ENCODE measurements around the gene KSR2. TPM values are rescaled to one million over a fixed set of nuclear protein-coding genes. Genes with fewer than 3 reads are reported as not detected.

KSR2 gene
- total RNA-seq, 1 experiment from 2014 or later: 2.0 TPM

DNA sequence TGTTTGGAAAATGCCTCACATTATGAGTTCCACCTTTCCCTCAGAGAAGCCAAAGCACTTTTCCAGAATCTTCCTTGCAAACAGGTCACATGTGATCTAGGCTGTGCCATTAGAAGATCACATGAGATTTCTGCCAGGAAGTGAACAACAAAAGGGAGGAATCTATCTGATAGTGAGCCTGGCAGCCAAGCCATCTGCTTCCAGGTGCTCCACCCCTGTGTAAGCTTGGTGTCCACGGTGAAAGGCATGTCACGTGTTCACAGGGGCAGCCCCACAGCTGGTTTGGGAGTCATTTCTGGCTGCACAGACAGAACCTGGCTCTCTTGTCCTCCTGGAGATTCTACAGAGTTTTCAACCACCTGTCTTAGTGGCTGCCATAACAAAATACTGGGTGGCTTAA lies 3.5 kb upstream of the KSR2 start:
- BruUV-seq (replicated peaks): no TSS peak
- Histone ChIP-seq H3K9me2 (ENCODE audit: insufficient read depth) (no peaks in the 10 kb centered on the region), H3K4me3 (no peak overlapping the region), H3K9me3 (ENCODE audit: insufficient read depth, low read depth) (0 out of 2 replicates have a peak, but pooled peaks cover 8% of the 10 kb centered on the region), H3K4me2 (no peak overlapping the region), H3K27ac (no peak overlapping the region), H3F3A (ENCODE audit: insufficient read depth, low read depth) (peaks cover 6% of the 10 kb centered on the region; the same call in 1 of the 2 replicates), H4K20me1 (ENCODE audit: insufficient read depth) (no peaks in the 10 kb centered on the region), H3K79me2 (ENCODE audit: low read depth) (no peaks in the 10 kb centered on the region), H3K27me3 (ENCODE audit: insufficient read depth, low read depth) (no peaks in the 10 kb centered on the region), H3K4me1 (replicated peaks; ENCODE audit: insufficient read depth) (peaks cover 9% of the 10 kb centered on the region; the same call in 1 of the 2 replicates), H2AFZ (no peak overlapping the region), H3K36me3 (ENCODE audit: low read depth) (no peaks in the 10 kb centered on the region)
- DNase-seq: no peak
- intact Hi-C loops (cut with micrococcal nuclease; ENCODE audit: unreplicated experiment): no loop called here
- POLR2A ChIA-PET (ENCODE audit: unreplicated experiment): no interaction called here
- TF ChIP-seq, protein P1, sequence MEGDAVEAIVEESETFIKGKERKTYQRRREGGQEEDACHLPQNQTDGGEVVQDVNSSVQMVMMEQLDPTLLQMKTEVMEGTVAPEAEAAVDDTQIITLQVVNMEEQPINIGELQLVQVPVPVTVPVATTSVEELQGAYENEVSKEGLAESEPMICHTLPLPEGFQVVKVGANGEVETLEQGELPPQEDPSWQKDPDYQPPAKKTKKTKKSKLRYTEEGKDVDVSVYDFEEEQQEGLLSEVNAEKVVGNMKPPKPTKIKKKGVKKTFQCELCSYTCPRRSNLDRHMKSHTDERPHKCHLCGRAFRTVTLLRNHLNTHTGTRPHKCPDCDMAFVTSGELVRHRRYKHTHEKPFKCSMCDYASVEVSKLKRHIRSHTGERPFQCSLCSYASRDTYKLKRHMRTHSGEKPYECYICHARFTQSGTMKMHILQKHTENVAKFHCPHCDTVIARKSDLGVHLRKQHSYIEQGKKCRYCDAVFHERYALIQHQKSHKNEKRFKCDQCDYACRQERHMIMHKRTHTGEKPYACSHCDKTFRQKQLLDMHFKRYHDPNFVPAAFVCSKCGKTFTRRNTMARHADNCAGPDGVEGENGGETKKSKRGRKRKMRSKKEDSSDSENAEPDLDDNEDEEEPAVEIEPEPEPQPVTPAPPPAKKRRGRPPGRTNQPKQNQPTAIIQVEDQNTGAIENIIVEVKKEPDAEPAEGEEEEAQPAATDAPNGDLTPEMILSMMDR (conservative IDR thresholded peaks at IDR 0.05): no peak
- no peak for TF ChIP-seq EZH2 (IDR thresholded peaks at IDR 0.05; ENCODE audit: low read depth)
- CTCF ChIA-PET: no interaction called here

DNA sequence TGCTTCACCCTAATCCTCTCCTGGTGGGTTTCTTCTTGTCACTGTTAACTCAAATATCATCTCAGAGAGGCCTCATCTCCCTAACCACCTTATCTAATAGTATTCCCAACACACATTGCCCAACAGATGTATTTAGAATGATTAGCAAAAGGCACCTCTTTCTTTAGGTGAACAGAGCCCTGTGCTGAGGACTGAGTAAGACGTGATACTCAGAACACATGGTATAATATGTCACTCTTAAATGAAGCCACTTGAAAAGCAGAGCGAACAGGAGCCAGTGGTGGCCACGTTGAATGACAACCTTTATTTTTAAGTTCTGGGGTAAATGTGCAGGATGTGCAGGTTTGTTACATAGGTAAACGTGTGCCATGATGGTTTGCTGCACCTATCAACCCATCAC lies 1.5 kb upstream of the KSR2 start:
- Histone ChIP-seq H3K4me2 (peak overlapping the region; percentile 90), H2AFZ (no peak overlapping the region), H3K4me1 (replicated peaks; ENCODE audit: insufficient read depth) (peaks cover 9% of the 10 kb centered on the region; the same call in 1 of the 2 replicates), H3K27ac (no peak overlapping the region), H3K36me3 (ENCODE audit: low read depth) (no peaks in the 10 kb centered on the region), H3K79me2 (ENCODE audit: low read depth) (no peaks in the 10 kb centered on the region), H3K4me3 (no peak overlapping the region), H4K20me1 (ENCODE audit: insufficient read depth) (no peaks in the 10 kb centered on the region), H3K9me2 (ENCODE audit: insufficient read depth) (no peaks in the 10 kb centered on the region), H3F3A (ENCODE audit: insufficient read depth, low read depth) (peaks cover 6% of the 10 kb centered on the region; the same call in 1 of the 2 replicates), H3K9me3 (ENCODE audit: insufficient read depth, low read depth) (0 out of 2 replicates have a peak, but pooled peaks cover 8% of the 10 kb centered on the region), H3K27me3 (ENCODE audit: insufficient read depth, low read depth) (no peaks in the 10 kb centered on the region)
- DNase-seq: no peak
- no TSS peak for BruUV-seq (replicated peaks)
- POLR2A ChIA-PET (ENCODE audit: unreplicated experiment): no interaction called here
- intact Hi-C loops (cut with micrococcal nuclease; ENCODE audit: unreplicated experiment): no loop called here
- CTCF ChIA-PET: interaction anchor here (0.6 to 0.7 kb wide), 2 partner anchors 85 to 383 kb away, joined by 3 to 7 read pairs; no protein-coding TSS in a partner anchor
- TF ChIP-seq EZH2 (IDR thresholded peaks at IDR 0.05; ENCODE audit: low read depth): no peak
- TF ChIP-seq, protein P1 (conservative IDR thresholded peaks at IDR 0.05): no peak

DNA sequence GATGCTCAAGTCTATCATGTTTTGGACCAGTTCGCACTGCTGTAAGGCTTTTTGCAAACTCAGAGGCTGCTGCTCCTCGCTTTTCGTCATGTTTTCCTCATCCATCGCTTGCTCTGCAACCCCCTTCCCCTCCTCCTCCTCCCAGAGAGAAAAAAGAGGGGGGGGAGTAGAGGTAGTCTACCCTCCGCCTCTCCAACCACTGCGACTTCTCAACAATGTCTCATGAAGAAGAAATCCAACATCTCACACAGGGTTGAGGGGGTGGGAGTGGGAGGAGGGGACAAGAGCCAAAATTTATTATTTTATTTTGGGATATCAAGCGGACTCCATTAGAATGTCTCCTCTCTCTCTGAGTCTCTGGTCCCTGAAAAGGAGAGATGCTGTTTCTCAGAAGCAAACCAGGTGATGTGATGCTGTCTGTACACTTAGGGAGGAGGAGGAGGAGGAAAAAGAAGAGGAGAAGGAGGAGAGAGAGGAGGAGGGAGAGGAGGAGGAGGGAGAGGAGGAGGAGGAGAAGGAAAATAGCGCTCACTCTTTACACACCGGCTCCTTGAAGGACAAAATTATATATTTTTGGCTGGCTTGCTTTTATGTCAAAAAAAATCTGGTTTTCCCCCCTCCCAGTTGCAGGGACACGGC lies 520 bp downstream of the KSR2 start:
- POLR2A ChIA-PET (ENCODE audit: unreplicated experiment): interaction anchor here (0.6 kb wide), 1 partner anchor 93 kb away, joined by 4 read pairs; the partner anchor contains the start of gene WSB2
- Histone ChIP-seq H3K9me2 (ENCODE audit: insufficient read depth) (no peaks in the 10 kb centered on the region), H3K4me2 (peak overlapping the region; percentile 90), H3K4me3 (peak overlapping the region; percentile 69), H3K79me2 (ENCODE audit: low read depth) (no peaks in the 10 kb centered on the region), H3K36me3 (ENCODE audit: low read depth) (no peaks in the 10 kb centered on the region), H4K20me1 (ENCODE audit: insufficient read depth) (no peaks in the 10 kb centered on the region), H2AFZ (peak overlapping the region; percentile 94), H3K27me3 (ENCODE audit: insufficient read depth, low read depth) (no peaks in the 10 kb centered on the region), H3K27ac (peak overlapping the region; percentile 67; the same call in 1 of the 2 replicates), H3K9me3 (ENCODE audit: insufficient read depth, low read depth) (0 out of 2 replicates have a peak, but pooled peaks cover 8% of the 10 kb centered on the region), H3F3A (ENCODE audit: insufficient read depth, low read depth) (peaks cover 6% of the 10 kb centered on the region; the same call in 1 of the 2 replicates), H3K4me1 (replicated peaks; ENCODE audit: insufficient read depth) (peaks cover 9% of the 10 kb centered on the region; the same call in 1 of the 2 replicates)
- no peak for DNase-seq
- BruUV-seq (replicated peaks): no TSS peak
- CTCF ChIA-PET: interaction anchor here (0.6 kb wide), 1 partner anchor 17 kb away, joined by 7 read pairs; no protein-coding TSS in a partner anchor
- intact Hi-C loops (cut with micrococcal nuclease; ENCODE audit: unreplicated experiment): loop anchor here (2.0 kb wide), 2 partner anchors 85 to 93 kb away; partner anchors contain the start of gene WSB2
- TF ChIP-seq, protein P1 (conservative IDR thresholded peaks at IDR 0.05): no peak
- TF ChIP-seq EZH2 (IDR thresholded peaks at IDR 0.05; ENCODE audit: low read depth): no peak
